GM21528 (cell line): ENCODE data around the gene RESP18.

Source experiments
- ATAC-seq: cut with Tn5 transposase; IDR thresholded peaks from one replicate; pipeline ENCODE4 v1.9.1; 2021; ENCODE audit warnings: mild to moderate bottlenecking, moderate library complexity; ENCODE audit not compliant: unreplicated experiment, low FRiP score

Gene RESP18

GRCh38 chr2:219279151-219279915, 53.2 kb downstream of the RESP18 start, which contains the start of gene DNAJB2:
TSS of gene DNAJB2 (plus strand) at chr2:219279366. CDS start at chr2:219279834, 468 bp downstream.
- peak; percentile 91 for ATAC-seq

DNA sequence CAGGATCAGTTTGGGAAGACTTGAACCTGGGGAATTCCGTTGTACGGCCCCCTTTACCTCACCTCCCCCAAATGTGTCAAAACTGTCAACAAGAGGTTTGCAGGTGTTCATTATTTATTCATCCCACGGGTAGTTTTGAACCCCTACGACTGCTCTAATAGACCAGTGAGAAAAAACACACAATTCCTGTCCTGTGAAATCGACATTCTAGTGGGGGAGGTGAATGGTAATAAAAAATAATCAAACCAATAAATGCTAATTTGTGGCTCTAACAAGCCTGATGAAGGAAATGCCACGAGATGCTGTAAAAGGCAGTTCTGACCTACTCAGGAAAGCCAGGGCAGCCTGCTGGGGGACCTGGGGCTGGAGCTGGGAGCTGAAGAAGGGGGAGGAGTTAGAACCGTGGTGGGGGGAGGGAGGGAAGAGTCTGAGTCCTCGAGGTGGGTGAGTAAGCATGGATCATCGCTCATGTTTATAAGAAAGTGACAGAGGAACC, 53.8 kb downstream of the RESP18 start:
- no peak for ATAC-seq

GRCh38 chr2:219277703-219278654, 54.6 kb downstream of the RESP18 start:
- ATAC-seq: no peak
